ENCODE measurements around the gene CPN1. TPM values are rescaled to one million over a fixed set of nuclear protein-coding genes. Genes with fewer than 3 reads are reported as not detected.
A peak's percentile ranks its signal among the peaks of the same experiment; 100 is the strongest.

Gene CPN1
- total RNA-seq, 2 donors from 2014 or later, result 0.85 TPM; not detected in 1

DNA sequence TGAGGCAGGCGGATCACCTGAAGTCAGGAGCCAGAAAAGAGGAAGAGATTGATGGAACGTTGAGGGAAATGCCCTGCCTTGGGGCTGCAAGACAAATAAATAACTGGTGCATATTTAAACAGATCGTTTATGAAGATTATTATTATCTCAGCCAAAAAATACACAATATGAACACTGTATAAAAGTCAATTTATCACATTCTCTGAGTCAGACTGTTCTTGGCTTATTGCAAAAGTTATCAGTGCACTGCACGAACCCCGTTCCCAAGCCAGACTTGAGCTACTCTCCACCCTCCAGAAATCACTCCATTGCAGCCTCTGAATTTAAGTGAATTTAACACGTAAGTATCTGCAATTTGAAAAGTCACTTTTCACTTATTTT lies 73.5 kb downstream of the CPN1 start:
- Histone ChIP-seq H3K4me3 (no peak overlapping the region), H3K9me3 (no peaks in the 10 kb centered on the region), H3K27me3 (replicated peaks; ENCODE audit: insufficient read depth) (no peaks in the 10 kb centered on the region), H3K27ac (no peak overlapping the region), H3K36me3 (no peaks in the 10 kb centered on the region), H3K4me1 (replicated peaks) (no peaks in the 10 kb centered on the region)
- DNase-seq (ENCODE audit: low spot score), result no peak
- WGBS, result 22% methylated on average over 6 of the region's 6 CpGs
- TF ChIP-seq CTCF (IDR thresholded peaks at IDR 0.05), result no peak
- TF ChIP-seq POLR2A (IDR thresholded peaks at IDR 0.05), result no peak
- TF ChIP-seq POLR2AphosphoS5 (IDR thresholded peaks at IDR 0.05), result peak; percentile 11
- intact Hi-C loops (cut with DNase I), result no loop called here

GRCh38 chr10:100007231-100008141 lies 74.2 kb downstream of the CPN1 start:
- intact Hi-C loops (cut with DNase I), result no loop called here
- Histone ChIP-seq H3K27ac (no peak overlapping the region), H3K4me1 (replicated peaks) (no peaks in the 10 kb centered on the region), H3K36me3 (no peaks in the 10 kb centered on the region), H3K27me3 (replicated peaks; ENCODE audit: insufficient read depth) (no peaks in the 10 kb centered on the region), H3K4me3 (no peak overlapping the region), H3K9me3 (no peaks in the 10 kb centered on the region)
- no peak for DNase-seq (ENCODE audit: low spot score)
- 41% methylated on average over 10 of the region's 10 CpGs for WGBS
- TF ChIP-seq POLR2AphosphoS5 (IDR thresholded peaks at IDR 0.05) (no peak), POLR2A (IDR thresholded peaks at IDR 0.05) (no peak), CTCF (IDR thresholded peaks at IDR 0.05) (no peak)

DNA sequence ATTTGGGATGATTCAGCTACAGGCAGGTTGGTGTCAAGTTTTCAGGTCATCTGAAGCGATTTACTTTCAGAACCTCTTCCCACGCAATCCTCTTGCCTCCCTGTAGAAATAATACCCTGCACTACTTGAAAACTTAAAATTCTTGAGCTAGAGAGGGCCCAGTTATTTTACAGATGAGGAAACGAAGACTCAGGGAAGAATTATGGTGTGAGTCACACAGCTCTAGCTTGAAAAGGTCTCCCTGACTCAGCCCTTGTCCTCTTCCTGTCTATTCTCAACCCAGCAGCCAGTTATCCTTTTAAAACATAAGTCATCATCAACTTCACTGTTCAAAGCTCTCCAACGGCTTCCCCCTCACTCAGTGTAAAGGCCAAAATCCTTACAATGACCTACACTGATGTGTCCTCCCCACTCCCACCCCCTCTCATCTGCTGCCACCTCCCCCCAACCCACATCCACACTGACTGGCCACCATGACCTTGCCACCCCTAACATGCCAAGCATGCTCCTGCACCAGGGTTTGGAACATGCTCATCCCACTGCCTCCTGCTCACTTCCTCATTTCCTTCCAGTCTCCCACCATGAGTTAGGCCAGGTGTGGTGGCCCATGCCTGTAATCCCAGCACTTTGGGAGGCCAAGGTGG lies 75.3 kb downstream of the CPN1 start:
- no peaks in the 10 kb centered on the region for H3K4me1 ChIP-seq (replicated peaks)
- no peaks in the 10 kb centered on the region for H3K36me3 ChIP-seq
- H3K4me3 ChIP-seq, result no peak overlapping the region
- no peaks in the 10 kb centered on the region for H3K27me3 ChIP-seq (replicated peaks; ENCODE audit: insufficient read depth)
- 62% methylated on average over 4 of the region's 4 CpGs for WGBS
- intact Hi-C loops (cut with DNase I), result no loop called here
- no peak for DNase-seq (ENCODE audit: low spot score)
- no peaks in the 10 kb centered on the region for H3K9me3 ChIP-seq
- no peak for TF ChIP-seq POLR2A (IDR thresholded peaks at IDR 0.05)
- no peak for TF ChIP-seq POLR2AphosphoS5 (IDR thresholded peaks at IDR 0.05)
- no peak for TF ChIP-seq CTCF (IDR thresholded peaks at IDR 0.05)
- no peak overlapping the region for H3K27ac ChIP-seq

DNA sequence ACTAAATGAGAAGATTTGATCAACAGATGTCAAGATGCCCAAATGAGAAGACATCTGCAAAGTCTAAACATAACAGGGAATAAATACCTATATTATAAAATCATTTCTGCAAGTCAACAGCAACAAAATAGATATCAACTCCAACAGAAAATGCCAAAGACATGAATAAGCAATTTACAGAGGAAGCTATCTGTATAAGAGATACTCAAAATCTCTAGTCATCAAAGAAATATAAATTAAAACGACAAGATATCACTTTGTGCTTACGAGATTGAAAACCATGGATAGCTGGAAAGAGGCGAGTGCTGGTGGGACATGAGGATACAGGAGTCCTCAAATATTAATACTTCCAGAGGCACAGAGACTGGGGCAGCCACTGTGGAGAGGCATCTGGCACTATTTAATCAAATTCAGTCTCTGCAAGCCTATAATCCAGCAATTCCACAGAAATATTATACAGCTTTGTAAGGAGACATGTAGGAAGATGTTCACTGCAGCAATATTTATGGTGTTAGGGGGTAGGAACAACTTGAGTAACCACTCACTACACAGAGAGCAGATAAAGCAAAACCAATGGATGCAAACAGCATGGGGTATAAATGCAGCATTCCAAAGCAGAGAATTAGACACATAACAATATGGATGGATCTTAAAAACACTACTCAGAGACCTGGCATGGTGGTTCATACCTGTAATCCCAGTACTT lies 76.7 kb downstream of the CPN1 start:
- no peaks in the 10 kb centered on the region for H3K27me3 ChIP-seq (replicated peaks; ENCODE audit: insufficient read depth)
- TF ChIP-seq POLR2AphosphoS5 (IDR thresholded peaks at IDR 0.05), result no peak
- no peak for TF ChIP-seq POLR2A (IDR thresholded peaks at IDR 0.05)
- TF ChIP-seq CTCF (IDR thresholded peaks at IDR 0.05), result no peak
- intact Hi-C loops (cut with DNase I), result no loop called here
- no peak overlapping the region for H3K27ac ChIP-seq
- no peaks in the 10 kb centered on the region for H3K4me1 ChIP-seq (replicated peaks)
- 92% methylated on average over 3 of the region's 3 CpGs for WGBS
- H3K9me3 ChIP-seq, result no peaks in the 10 kb centered on the region
- no peaks in the 10 kb centered on the region for H3K36me3 ChIP-seq
- H3K4me3 ChIP-seq, result no peak overlapping the region
- DNase-seq (ENCODE audit: low spot score), result no peak
